ENCODE data around the gene SINHCAF. TPM values are rescaled to one million over a fixed set of nuclear protein-coding genes. Genes with fewer than 3 reads are reported as not detected.

Gene SINHCAF
- total and polyA plus RNA-seq, 9 of the 15 experiments (the other 6 are each of a cell fraction or from before 2014, with no cell fraction given), result 73.2 to 185 (median 110) TPM

DNA sequence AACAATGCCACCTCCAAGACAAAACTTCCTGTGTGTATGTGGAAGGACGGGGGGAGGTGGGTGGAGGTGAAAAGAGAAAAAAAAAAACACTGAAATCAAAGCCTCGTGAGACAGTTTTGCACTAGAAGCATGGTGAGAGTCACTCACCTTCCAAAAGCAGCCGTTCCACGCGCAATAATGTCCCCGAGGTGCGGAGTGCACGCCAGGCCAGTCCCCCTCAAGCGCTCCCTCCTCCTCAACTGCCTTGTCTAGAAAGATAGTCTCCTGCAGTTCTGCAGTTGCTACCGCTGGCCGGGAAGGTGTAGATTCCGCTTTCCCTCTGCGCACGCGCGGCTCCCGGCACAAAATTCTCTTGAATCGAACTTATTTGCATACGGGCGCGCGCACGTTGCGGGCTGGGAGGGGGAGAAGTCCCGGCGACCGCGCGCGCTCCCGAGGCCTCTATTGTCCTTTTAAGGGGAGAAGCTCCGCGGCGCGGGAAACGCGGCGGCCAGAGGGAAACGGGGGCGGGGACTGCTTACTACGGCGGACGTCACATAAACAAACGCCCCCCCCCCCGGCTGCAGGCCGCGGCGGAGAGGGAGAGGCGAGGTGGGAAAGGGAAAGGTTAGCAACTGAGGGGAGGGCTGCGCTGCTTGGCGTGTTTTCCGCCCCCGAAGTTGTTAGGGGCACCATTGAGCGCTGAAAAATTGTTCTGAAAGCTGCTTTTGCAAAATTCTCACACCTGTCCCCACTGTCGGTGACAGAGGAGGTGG, at the start of gene SINHCAF (continued):
- TF ChIP-seq ZNF778 (CRISPR knock-in tag; IDR thresholded peaks at IDR 0.05), result no peak
- TF ChIP-seq, protein P1, sequence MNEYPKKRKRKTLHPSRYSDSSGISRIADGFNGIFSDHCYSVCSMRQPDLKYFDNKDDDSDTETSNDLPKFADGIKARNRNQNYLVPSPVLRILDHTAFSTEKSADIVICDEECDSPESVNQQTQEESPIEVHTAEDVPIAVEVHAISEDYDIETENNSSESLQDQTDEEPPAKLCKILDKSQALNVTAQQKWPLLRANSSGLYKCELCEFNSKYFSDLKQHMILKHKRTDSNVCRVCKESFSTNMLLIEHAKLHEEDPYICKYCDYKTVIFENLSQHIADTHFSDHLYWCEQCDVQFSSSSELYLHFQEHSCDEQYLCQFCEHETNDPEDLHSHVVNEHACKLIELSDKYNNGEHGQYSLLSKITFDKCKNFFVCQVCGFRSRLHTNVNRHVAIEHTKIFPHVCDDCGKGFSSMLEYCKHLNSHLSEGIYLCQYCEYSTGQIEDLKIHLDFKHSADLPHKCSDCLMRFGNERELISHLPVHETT (CRISPR knock-in tag; conservative IDR thresholded peaks at IDR 0.05 in 1 of 2, IDR thresholded peaks at IDR 0.05 in 1 of 2), result 0 out of 4 replicates have a peak, but pooled peaks of 1 of the 2 experiments have one; percentile 69
- TF ChIP-seq, protein P2, sequence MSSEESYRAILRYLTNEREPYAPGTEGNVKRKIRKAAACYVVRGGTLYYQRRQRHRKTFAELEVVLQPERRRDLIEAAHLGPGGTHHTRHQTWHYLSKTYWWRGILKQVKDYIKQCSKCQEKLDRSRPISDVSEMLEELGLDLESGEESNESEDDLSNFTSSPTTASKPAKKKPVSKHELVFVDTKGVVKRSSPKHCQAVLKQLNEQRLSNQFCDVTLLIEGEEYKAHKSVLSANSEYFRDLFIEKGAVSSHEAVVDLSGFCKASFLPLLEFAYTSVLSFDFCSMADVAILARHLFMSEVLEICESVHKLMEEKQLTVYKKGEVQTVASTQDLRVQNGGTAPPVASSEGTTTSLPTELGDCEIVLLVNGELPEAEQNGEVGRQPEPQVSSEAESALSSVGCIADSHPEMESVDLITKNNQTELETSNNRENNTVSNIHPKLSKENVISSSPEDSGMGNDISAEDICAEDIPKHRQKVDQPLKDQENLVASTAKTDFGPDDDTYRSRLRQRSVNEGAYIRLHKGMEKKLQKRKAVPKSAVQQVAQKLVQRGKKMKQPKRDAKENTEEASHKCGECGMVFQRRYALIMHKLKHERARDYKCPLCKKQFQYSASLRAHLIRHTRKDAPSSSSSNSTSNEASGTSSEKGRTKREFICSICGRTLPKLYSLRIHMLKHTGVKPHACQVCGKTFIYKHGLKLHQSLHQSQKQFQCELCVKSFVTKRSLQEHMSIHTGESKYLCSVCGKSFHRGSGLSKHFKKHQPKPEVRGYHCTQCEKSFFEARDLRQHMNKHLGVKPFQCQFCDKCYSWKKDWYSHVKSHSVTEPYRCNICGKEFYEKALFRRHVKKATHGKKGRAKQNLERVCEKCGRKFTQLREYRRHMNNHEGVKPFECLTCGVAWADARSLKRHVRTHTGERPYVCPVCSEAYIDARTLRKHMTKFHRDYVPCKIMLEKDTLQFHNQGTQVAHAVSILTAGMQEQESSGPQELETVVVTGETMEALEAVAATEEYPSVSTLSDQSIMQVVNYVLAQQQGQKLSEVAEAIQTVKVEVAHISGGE (CRISPR knock-in tag; IDR thresholded peaks at IDR 0.05), result peak in 1 of 3 experiments; percentile 83; a peak in 2 of 6 replicates
- no peak for TF ChIP-seq FOXK1 (CRISPR knock-in tag; IDR thresholded peaks at IDR 0.05; ENCODE audit: borderline replicate concordance)
- TF ChIP-seq ZNF12 (CRISPR knock-in tag; IDR thresholded peaks at IDR 0.05), result no peak
- TF ChIP-seq GTF2E2 (tag; IDR thresholded peaks at IDR 0.05), result peak; percentile 83; the same call in 1 of the 2 replicates
- TF ChIP-seq, protein P3, sequence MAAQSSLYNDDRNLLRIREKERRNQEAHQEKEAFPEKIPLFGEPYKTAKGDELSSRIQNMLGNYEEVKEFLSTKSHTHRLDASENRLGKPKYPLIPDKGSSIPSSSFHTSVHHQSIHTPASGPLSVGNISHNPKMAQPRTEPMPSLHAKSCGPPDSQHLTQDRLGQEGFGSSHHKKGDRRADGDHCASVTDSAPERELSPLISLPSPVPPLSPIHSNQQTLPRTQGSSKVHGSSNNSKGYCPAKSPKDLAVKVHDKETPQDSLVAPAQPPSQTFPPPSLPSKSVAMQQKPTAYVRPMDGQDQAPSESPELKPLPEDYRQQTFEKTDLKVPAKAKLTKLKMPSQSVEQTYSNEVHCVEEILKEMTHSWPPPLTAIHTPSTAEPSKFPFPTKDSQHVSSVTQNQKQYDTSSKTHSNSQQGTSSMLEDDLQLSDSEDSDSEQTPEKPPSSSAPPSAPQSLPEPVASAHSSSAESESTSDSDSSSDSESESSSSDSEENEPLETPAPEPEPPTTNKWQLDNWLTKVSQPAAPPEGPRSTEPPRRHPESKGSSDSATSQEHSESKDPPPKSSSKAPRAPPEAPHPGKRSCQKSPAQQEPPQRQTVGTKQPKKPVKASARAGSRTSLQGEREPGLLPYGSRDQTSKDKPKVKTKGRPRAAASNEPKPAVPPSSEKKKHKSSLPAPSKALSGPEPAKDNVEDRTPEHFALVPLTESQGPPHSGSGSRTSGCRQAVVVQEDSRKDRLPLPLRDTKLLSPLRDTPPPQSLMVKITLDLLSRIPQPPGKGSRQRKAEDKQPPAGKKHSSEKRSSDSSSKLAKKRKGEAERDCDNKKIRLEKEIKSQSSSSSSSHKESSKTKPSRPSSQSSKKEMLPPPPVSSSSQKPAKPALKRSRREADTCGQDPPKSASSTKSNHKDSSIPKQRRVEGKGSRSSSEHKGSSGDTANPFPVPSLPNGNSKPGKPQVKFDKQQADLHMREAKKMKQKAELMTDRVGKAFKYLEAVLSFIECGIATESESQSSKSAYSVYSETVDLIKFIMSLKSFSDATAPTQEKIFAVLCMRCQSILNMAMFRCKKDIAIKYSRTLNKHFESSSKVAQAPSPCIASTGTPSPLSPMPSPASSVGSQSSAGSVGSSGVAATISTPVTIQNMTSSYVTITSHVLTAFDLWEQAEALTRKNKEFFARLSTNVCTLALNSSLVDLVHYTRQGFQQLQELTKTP (IDR thresholded peaks at IDR 0.05; ENCODE audit: low read depth in 1 of 2, partially characterized antibody in 2 of 2), result peak; percentile 76 to 84
- peak in 2 of 3 experiments; percentile 11 to 69 for TF ChIP-seq YY1 (IDR thresholded peaks at IDR 0.05; ENCODE audit: borderline replicate concordance in 1 of 3, control insufficient read depth in 1 of 3, extremely low read depth in 1 of 3, insufficient read depth in 3 of 3, insufficient read length in 1 of 3, insufficient replicate concordance in 2 of 3, low read depth in 1 of 3, low read length in 2 of 3)
- peak; percentile 87 for TF ChIP-seq PML (IDR thresholded peaks at IDR 0.05; ENCODE audit: low read length)
- 0 out of 2 replicates have a peak, but pooled peaks have one; percentile 20 for TF ChIP-seq TCF7 (IDR thresholded peaks at IDR 0.05; ENCODE audit: borderline replicate concordance)
- TF ChIP-seq RBM34 (IDR thresholded peaks at IDR 0.05; ENCODE audit: borderline replicate concordance, insufficient read depth, low read length), result no peak

All from K562 (cell line).